Measurements from ENCODE around the gene GP1BA. TPM values are rescaled to one million over a fixed set of nuclear protein-coding genes. Genes with fewer than 3 reads are reported as not detected.

GP1BA gene
- total and polyA plus RNA-seq, 11 donors, result 0.06 to 0.35 (median 0.20) TPM; not detected in 6

- ATAC-seq (peak in 3 of 4 donors; percentile 27 to 32 (median 27)), DNase-seq (peak; percentile 60 to 85 (median 70))
- peak overlapping the region; percentile 73 to 100 (median 98) for H3K4me3 ChIP-seq
- 0 to 2% (median 1%) methylated on average over 16 to 56 of the region's 56 CpGs for WGBS, 4 donors
- TF ChIP-seq POLR2A (IDR thresholded peaks at IDR 0.05), result no peak
- TF ChIP-seq CTCF (IDR thresholded peaks at IDR 0.05), result no peak
- no peaks in the 10 kb centered on the region for H3K9me3 ChIP-seq
- intact Hi-C loops (cut with DNase I), result loop anchor here in 4 of 10 donors (1.0 to 5.0 kb wide), 4 partner anchors 7 to 49 kb away; partner anchors contain the start of genes RNF167 (in 2 of the 4), SLC25A11 (in 2 of the 4), SPAG7 (in 2 of the 4) and CAMTA2 (in 1 of the 4)
- peak overlapping the region; percentile 69 to 100 (median 99) for H3K27ac ChIP-seq
- H3K4me1 ChIP-seq, result peaks cover 11 to 75% (median 48%) of the 10 kb centered on the region in 12 donors
- no peaks in the 10 kb centered on the region for H3K27me3 ChIP-seq
- peaks cover 0 to 44% (median 41%) of the 10 kb centered on the region in 9 donors for H3K36me3 ChIP-seq
Measured at GRCh38 chr17:4947411-4948165, 15.5 kb downstream of the GP1BA start.

GRCh38 chr17:4948166-4948930, 16.3 kb downstream of the GP1BA start, which contains the start of gene PFN1:
TSS of gene PFN1 (minus strand) at chr17:4948530. CDS start at chr17:4948394, 136 bp downstream.
- 0 to 1% (median 1%) methylated on average over 21 to 59 of the region's 59 CpGs for WGBS, 4 donors
- Histone ChIP-seq H3K9me3 (no peaks in the 10 kb centered on the region), H3K4me3 (peak within 1 kb of the TSS; percentile 73 to 100 (median 98)), H3K4me1 (peaks cover 11 to 78% (median 48%) of the 10 kb centered on the region in 12 donors), H3K36me3 (peaks cover 0 to 36% (median 33%) of the 10 kb centered on the region in 9 donors), H3K27ac (peak within 1 kb of the TSS; percentile 96 to 100 (median 99)), H3K27me3 (no peaks in the 10 kb centered on the region)
- intact Hi-C loops (cut with DNase I), result loop anchor here in 4 of 10 donors (1.0 to 5.0 kb wide), 4 partner anchors 8 to 48 kb away; partner anchors contain the start of genes RNF167 (in 2 of the 4), SLC25A11 (in 2 of the 4), SPAG7 (in 2 of the 4) and CAMTA2 (in 1 of the 4)
- TF ChIP-seq CTCF (IDR thresholded peaks at IDR 0.05) (no peak), POLR2A (IDR thresholded peaks at IDR 0.05) (peak in 1 of 2 donors; percentile 94)
- peak; percentile 68 to 81 (median 70) for ATAC-seq
- peak; percentile 91 to 93 (median 92) for DNase-seq

GRCh38 chr17:4948931-4949320, 16.8 kb downstream of the GP1BA start:
- peaks cover 0 to 31% (median 27%) of the 10 kb centered on the region in 9 donors for H3K36me3 ChIP-seq
- H3K9me3 ChIP-seq, result no peaks in the 10 kb centered on the region
- 0 to 3% (median 1%) methylated on average over 31 to 40 of the region's 40 CpGs for WGBS, 4 donors
- H3K4me3 ChIP-seq, result peak overlapping the region; percentile 73 to 100 (median 98)
- peak overlapping the region; percentile 96 to 100 (median 99) for H3K27ac ChIP-seq
- H3K27me3 ChIP-seq, result no peaks in the 10 kb centered on the region
- DNase-seq, result peak; percentile 88 to 92 (median 90)
- H3K4me1 ChIP-seq, result peaks cover 11 to 79% (median 44%) of the 10 kb centered on the region in 12 donors
- TF ChIP-seq POLR2A (IDR thresholded peaks at IDR 0.05), result peak in 1 of 2 donors; percentile 62
- no peak for TF ChIP-seq CTCF (IDR thresholded peaks at IDR 0.05)
- peak; percentile 64 to 82 (median 78) for ATAC-seq
- intact Hi-C loops (cut with DNase I), result loop anchor here in 5 of 10 donors (1.0 to 5.0 kb wide), 5 partner anchors 9 to 48 kb away; partner anchors contain the start of genes SPAG7 (in 4 of the 5), RNF167 (in 2 of the 5), SLC25A11 (in 2 of the 5) and CAMTA2 (in 1 of the 5)
